Measurements from ENCODE around the gene DCLK3. TPM values are rescaled to one million over a fixed set of nuclear protein-coding genes. Genes with fewer than 3 reads are reported as not detected.

DCLK3 gene
- total and polyA plus RNA-seq, 2 of the 13 experiments (the other 11 are each of a cell fraction or from before 2014, with no cell fraction given), result not detected

- H3K4me2 ChIP-seq (ENCODE audit: low read depth, low read length), result no peak overlapping the region
- WGBS (ENCODE audit: low lambda C conversion rate), result 21% methylated on average over 3 of the region's 3 CpGs
- POLR2A ChIA-PET, result no interaction called here
- H4K20me1 ChIP-seq (ENCODE audit: insufficient read depth, low read length), result no peaks in the 10 kb centered on the region
- H3K4me1 ChIP-seq (ENCODE audit: insufficient read depth, low read length), result peaks cover 11% of the 10 kb centered on the region; the same call in 1 of the 2 replicates
- H3K9me3 ChIP-seq (ENCODE audit: low read length), result no peaks in the 10 kb centered on the region
- no TSS peak for BruUV-seq (replicated peaks)
- no peak for FAIRE-seq
- no peak for ATAC-seq
- CTCF ChIA-PET (ENCODE audit: low intra/inter-chr PET ratio, low total read pairs), result no interaction called here
- no peak overlapping the region for H2AFZ ChIP-seq (ENCODE audit: low read length)
- no peak overlapping the region for H3K9ac ChIP-seq (ENCODE audit: insufficient read depth, low read depth, low read length)
- no peak for DNase-seq (ENCODE audit: low spot score)
- TF ChIP-seq ZFY (CRISPR knock-in tag; IDR thresholded peaks at IDR 0.05), result no peak
- TF ChIP-seq KIAA2018 (CRISPR knock-in tag; IDR thresholded peaks at IDR 0.05; ENCODE audit: borderline replicate concordance), result no peak
- no peak for TF ChIP-seq SOX6 (IDR thresholded peaks at IDR 0.05)
- TF ChIP-seq SOX6 (CRISPR knock-in tag; IDR thresholded peaks at IDR 0.05), result no peak
- no peak for TF ChIP-seq ZBTB33 (CRISPR knock-in tag; IDR thresholded peaks at IDR 0.05)
- no peak overlapping the region for H3K27ac ChIP-seq (ENCODE audit: extremely low read length, insufficient read depth, low read length)
- no peaks in the 10 kb centered on the region for H3K79me2 ChIP-seq (ENCODE audit: insufficient read depth, low read length)
- intact Hi-C loops (cut with micrococcal nuclease; ENCODE audit: unreplicated experiment) (no loop called here), in situ Hi-C loops (cut with HindIII; ENCODE audit: extremely low pct_ligation_motif_present, low pct_unique_long_range_greater_than_20kb) (no loop called here)
- no peak overlapping the region for H3K4me3 ChIP-seq (replicated peaks in 1 of 3; ENCODE audit: insufficient read depth in 1 of 3, low read depth in 2 of 3, low read length in 3 of 3)
- H3K36me3 ChIP-seq (replicated peaks in 1 of 2; ENCODE audit: control insufficient read depth in 1 of 2, insufficient read depth in 2 of 2, low read length in 2 of 2), result no peaks in the 10 kb centered on the region
- no peaks in the 10 kb centered on the region for H3K27me3 ChIP-seq (ENCODE audit: control insufficient read depth in 1 of 2, insufficient read depth in 2 of 2, low read length in 2 of 2)
These were observed 9.7 kb upstream of the DCLK3 start for GRCh38 chr3:36774052-36774451.
